Upper lobe of left lung (tissue), 6 donors: Measurements from ENCODE around the gene CFC1. TPM values are rescaled to one million over a fixed set of nuclear protein-coding genes. Genes with fewer than 3 reads are reported as not detected.
"Not testable (repeated sequence)": the region's sequence is repeated elsewhere in the genome, so short reads cannot be mapped to it uniquely, and the experiment has no call there.

Experiments
- ATAC-seq, 2 donors: fragments of 200-7000 bp; cut with Tn5 transposase; one replicate each; pipeline ENCODE4 v1.9.1; 2022; ENCODE audit warnings: mild to moderate bottlenecking in 2 of 2, moderate library complexity in 2 of 2; ENCODE audit not compliant: low FRiP score in 2 of 2
- DNase-seq, 2 donors: peaks; one replicate each; pipeline ENCODE4 v3.0.0-alpha.2; 2019 to 2020
- H3K27ac ChIP-seq, 4 donors: fragments of 200-600 bp; sonication (generic); one replicate each; pipeline ENCODE4 v1.5.1; 2016 to 2019
- H3K27me3 ChIP-seq, 4 donors: fragments of 200-600 bp; sonication (generic); one replicate each; pipeline ENCODE4 v1.5.1; 2017 to 2019
- H3K36me3 ChIP-seq, 4 donors: fragments of 200-600 bp; sonication (generic); one replicate each; pipeline ENCODE4 v1.5.1; 2016 to 2019
- H3K4me1 ChIP-seq, 4 donors: fragments of 200-600 bp; sonication (generic); one replicate each; pipeline ENCODE4 v1.5.1; 2018 to 2019
- H3K4me3 ChIP-seq, 4 donors: fragments of 200-600 bp; sonication (generic); one replicate each; pipeline ENCODE4 v1.5.1; 2017 to 2019; ENCODE audit warnings: mild to moderate bottlenecking in 2 of 4, moderate library complexity in 1 of 4
- H3K9me3 ChIP-seq, 4 donors: fragments of 200-600 bp; sonication (generic); one replicate each; pipeline ENCODE4 v1.5.1; 2018 to 2019
- WGBS, 2 donors: methylation state at CpG; one replicate each; pipeline ENCODE4 v1.1.5; 2017 to 2018; 5-methylcytosine and 5-hydroxymethylcytosine counted together
- total RNA-seq, 6 donors: library from RNA; depleted of rRNA in 4 of 6; stranded (reverse); fragments of >200 nt in 4 of 6; gene quantifications; one replicate each; pipeline versions ENCODE4 v1.1.0 to v1.2.1, GENCODE V29; 2016 to 2021
- donor health status: DM: no; HTN: no; CAD: no; lungs with moderate emphysema.
- donor health status: DM: no; HTN: yes; CAD: no; lungs with severe emphysema.

The CFC1 gene
- under 1 TPM in 2 of 6 donors, not detected in 4; 0.34 to 0.61 TPM for total RNA-seq

GRCh38 chr2:130599393-130599792 is at the start of gene CFC1:
Gene CFC1, minus strand, starts transcription at chr2:130599575. Its CDS starts 288 bp downstream, at chr2:130599287.
- H3K4me3 ChIP-seq, H3K9me3 ChIP-seq, H3K27ac ChIP-seq, H3K4me1 ChIP-seq, DNase-seq, H3K36me3 ChIP-seq, ATAC-seq, H3K27me3 ChIP-seq: not testable (repeated sequence)
- WGBS, 2 donors, result no CpG with 5 or more reads among the region's 6 CpGs

GRCh38 chr2:130641688-130642087 is 42.3 kb upstream of the CFC1 start:
- H3K4me1 ChIP-seq, H3K27ac ChIP-seq, DNase-seq, H3K27me3 ChIP-seq, H3K36me3 ChIP-seq, H3K9me3 ChIP-seq, H3K4me3 ChIP-seq, ATAC-seq: not testable (repeated sequence)
- WGBS, 2 donors, result 64 to 73% methylated on average over 3 to 4 of the region's 4 CpGs

GRCh38 chr2:130638973-130639372 is 39.6 kb upstream of the CFC1 start:
- DNase-seq, ATAC-seq, H3K9me3 ChIP-seq, H3K27me3 ChIP-seq, H3K4me3 ChIP-seq, H3K36me3 ChIP-seq, H3K27ac ChIP-seq, H3K4me1 ChIP-seq: not testable (repeated sequence)
- WGBS, 2 donors, result 85% methylated on average over 2 of the region's 2 CpGs; no CpG with 5 or more reads in 1 of the 2 donors

GRCh38 chr2:130628784-130629475 is 29.6 kb upstream of the CFC1 start:
- not testable (repeated sequence) for H3K4me1 ChIP-seq, H3K9me3 ChIP-seq, H3K36me3 ChIP-seq, H3K4me3 ChIP-seq, H3K27ac ChIP-seq, ATAC-seq, DNase-seq, H3K27me3 ChIP-seq
- 80 to 87% methylated on average over 7 to 8 of the region's 10 CpGs for WGBS, 2 donors

- ATAC-seq, H3K27ac ChIP-seq, H3K4me3 ChIP-seq, H3K4me1 ChIP-seq, H3K9me3 ChIP-seq, H3K27me3 ChIP-seq, DNase-seq, H3K36me3 ChIP-seq: not testable (repeated sequence)
- WGBS, 2 donors, result no CpG with 5 or more reads among the region's 13 CpGs
Measured at GRCh38 chr2:130611140-130611539, 11.8 kb upstream of the CFC1 start, which contains the start of gene POTEJ. Gene POTEJ, plus strand, starts transcription at chr2:130611440. Its CDS starts 93 bp downstream, at chr2:130611533.

GRCh38 chr2:130610486-130610885 is 11.1 kb upstream of the CFC1 start:
- peak in 1 of 2 donors; percentile 52 for DNase-seq
- H3K27me3 ChIP-seq, H3K36me3 ChIP-seq, H3K27ac ChIP-seq, H3K4me1 ChIP-seq, H3K9me3 ChIP-seq, ATAC-seq, H3K4me3 ChIP-seq: not testable (repeated sequence)
- WGBS, 2 donors, result 89 to 94% methylated on average over 9 to 14 of the region's 15 CpGs

GRCh38 chr2:130609002-130609920 is 9.9 kb upstream of the CFC1 start:
- not testable (repeated sequence) for H3K27me3 ChIP-seq, DNase-seq, H3K36me3 ChIP-seq, H3K9me3 ChIP-seq, H3K4me3 ChIP-seq, H3K27ac ChIP-seq, H3K4me1 ChIP-seq
- WGBS, 2 donors, result 55 to 56% methylated on average over 6 to 7 of the region's 28 CpGs
- ATAC-seq, result peak in 1 of 2 donors; percentile 58

GRCh38 chr2:130608276-130609001 is 9.1 kb upstream of the CFC1 start:
- not testable (repeated sequence) for H3K27ac ChIP-seq, H3K9me3 ChIP-seq, H3K27me3 ChIP-seq, DNase-seq, H3K36me3 ChIP-seq, ATAC-seq, H3K4me3 ChIP-seq, H3K4me1 ChIP-seq
- no CpG with 5 or more reads among the region's 17 CpGs for WGBS, 2 donors

GRCh38 chr2:130601648-130602302 is 2.4 kb upstream of the CFC1 start:
- not testable (repeated sequence) for H3K27ac ChIP-seq, H3K36me3 ChIP-seq, H3K4me1 ChIP-seq, DNase-seq, H3K4me3 ChIP-seq, H3K9me3 ChIP-seq, H3K27me3 ChIP-seq
- peak in 1 of 2 donors; percentile 34 for ATAC-seq
- 6 to 14% methylated on average over 3 to 5 of the region's 15 CpGs for WGBS, 2 donors

GRCh38 chr2:130599926-130600325 is 551 bp upstream of the CFC1 start:
- H3K27ac ChIP-seq, H3K9me3 ChIP-seq, ATAC-seq, H3K36me3 ChIP-seq, H3K4me3 ChIP-seq, H3K4me1 ChIP-seq, H3K27me3 ChIP-seq: not testable (repeated sequence)
- WGBS, 2 donors, result 79 to 87% methylated on average over 7 to 8 of the region's 9 CpGs
- DNase-seq, result peak in 1 of 2 donors; percentile 66

- WGBS, 2 donors, result 29 to 51% methylated on average over 10 to 13 of the region's 15 CpGs
- H3K4me1 ChIP-seq, H3K36me3 ChIP-seq, H3K4me3 ChIP-seq, H3K27ac ChIP-seq, ATAC-seq, H3K27me3 ChIP-seq, H3K9me3 ChIP-seq: not testable (repeated sequence)
- peak in 1 of 2 donors; percentile 70 for DNase-seq
Measured at GRCh38 chr2:130598463-130598862, 912 bp downstream of the CFC1 start.

GRCh38 chr2:130597994-130598393 is 1.4 kb downstream of the CFC1 start:
- H3K4me3 ChIP-seq, H3K4me1 ChIP-seq, H3K27ac ChIP-seq, H3K36me3 ChIP-seq, H3K9me3 ChIP-seq, H3K27me3 ChIP-seq, ATAC-seq, DNase-seq: not testable (repeated sequence)
- no CpG with 5 or more reads among the region's 22 CpGs for WGBS, 2 donors
